Memory B cell (primary cell): ENCODE measurements around the gene ICA1L.

ENCODE experiments used
- ATAC-seq: fragments of 150-1000 bp; cut with Tn5 transposase; 2 replicates; pipeline ENCODE4 v1.10.0; 2021; ENCODE audit warnings: low read depth, mild to moderate bottlenecking, moderate library complexity
- DNase-seq, 2 donors: peaks; one replicate each; pipeline ENCODE4 v3.0.0; 2022; ENCODE audit warnings: low spot score in 2 of 2
- H3K27ac Mint-ChIP-seq: one replicate; pipeline ENCODE4 v1.8.0; 2022; ENCODE audit warnings: mild to moderate bottlenecking, moderate library complexity, mixed read lengths
- H3K27me3 Mint-ChIP-seq: one replicate; pipeline ENCODE4 v1.8.0; 2022; ENCODE audit warnings: mixed read lengths
- H3K36me3 Mint-ChIP-seq: one replicate; pipeline ENCODE4 v1.8.0; 2022; ENCODE audit warnings: mild to moderate bottlenecking, mixed read lengths
- H3K4me1 Mint-ChIP-seq: one replicate; pipeline ENCODE4 v1.8.0; 2022; ENCODE audit warnings: mixed read lengths
- H3K4me3 Mint-ChIP-seq: one replicate; pipeline ENCODE4 v1.8.0; 2022; ENCODE audit warnings: mild to moderate bottlenecking, moderate library complexity, mixed read lengths
- H3K9me3 Mint-ChIP-seq: one replicate; pipeline ENCODE4 v1.8.0; 2022; ENCODE audit warnings: mixed read lengths

The ICA1L gene

GRCh38 chr2:202782940-202783558 lies 88.5 kb downstream of the ICA1L start:
- H3K36me3 Mint-ChIP-seq = peaks cover 35% of the 10 kb centered on the region

GRCh38 chr2:202780514-202781021 lies 91.0 kb downstream of the ICA1L start:
- DNase-seq (no peak), ATAC-seq (no peak)
- Mint-ChIP-seq H3K36me3 (peaks cover 26% of the 10 kb centered on the region), H3K27ac (peak overlapping the region; percentile 79), H3K4me1 (no peaks in the 10 kb centered on the region), H3K27me3 (no peaks in the 10 kb centered on the region), H3K9me3 (no peaks in the 10 kb centered on the region), H3K4me3 (no peak overlapping the region)

More at GRCh38 chr2:202782940-202783558, 88.5 kb downstream of the ICA1L start:
- Mint-ChIP-seq H3K4me3 (no peak overlapping the region), H3K4me1 (no peaks in the 10 kb centered on the region), H3K27ac (peak overlapping the region; percentile 47), H3K27me3 (no peaks in the 10 kb centered on the region), H3K9me3 (no peaks in the 10 kb centered on the region)
- ATAC-seq (no peak), DNase-seq (no peak)

- DNase-seq (no peak), ATAC-seq (peak; percentile 46)
- H3K27me3 Mint-ChIP-seq = no peaks in the 10 kb centered on the region
- no peaks in the 10 kb centered on the region for H3K4me1 Mint-ChIP-seq
- H3K9me3 Mint-ChIP-seq = no peaks in the 10 kb centered on the region
- H3K27ac Mint-ChIP-seq = no peak overlapping the region
- H3K36me3 Mint-ChIP-seq = peaks cover 29% of the 10 kb centered on the region
- no peak overlapping the region for H3K4me3 Mint-ChIP-seq
Measured at GRCh38 chr2:202778217-202778616, 93.3 kb downstream of the ICA1L start.

- Mint-ChIP-seq H3K27me3 (no peaks in the 10 kb centered on the region), H3K9me3 (no peaks in the 10 kb centered on the region), H3K4me1 (no peaks in the 10 kb centered on the region), H3K27ac (no peak overlapping the region), H3K4me3 (no peak overlapping the region), H3K36me3 (peaks cover 23% of the 10 kb centered on the region)
- no peak for DNase-seq
- ATAC-seq = peak; percentile 22
Measured at GRCh38 chr2:202774104-202774503, 97.5 kb downstream of the ICA1L start.

- H3K4me3 Mint-ChIP-seq = no peak overlapping the region
- no peaks in the 10 kb centered on the region for H3K4me1 Mint-ChIP-seq
- no peaks in the 10 kb centered on the region for H3K9me3 Mint-ChIP-seq
- peaks cover 21% of the 10 kb centered on the region for H3K36me3 Mint-ChIP-seq
- ATAC-seq = no peak
- H3K27me3 Mint-ChIP-seq = no peaks in the 10 kb centered on the region
- H3K27ac Mint-ChIP-seq = no peak overlapping the region
- no peak for DNase-seq
Measured at GRCh38 chr2:202773301-202773973, 98.1 kb downstream of the ICA1L start.

- Mint-ChIP-seq H3K4me3 (no peak overlapping the region), H3K27me3 (no peaks in the 10 kb centered on the region), H3K4me1 (peaks cover 3% of the 10 kb centered on the region), H3K27ac (no peak overlapping the region), H3K9me3 (no peaks in the 10 kb centered on the region), H3K36me3 (peaks cover 19% of the 10 kb centered on the region)
- ATAC-seq (no peak), DNase-seq (no peak)
Measured at GRCh38 chr2:202771741-202772460, 99.7 kb downstream of the ICA1L start.

GRCh38 chr2:202771336-202771735 lies 100.2 kb downstream of the ICA1L start:
- H3K4me3 Mint-ChIP-seq = no peak overlapping the region
- ATAC-seq (no peak), DNase-seq (no peak)
- H3K36me3 Mint-ChIP-seq = peaks cover 24% of the 10 kb centered on the region
- H3K9me3 Mint-ChIP-seq = no peaks in the 10 kb centered on the region
- peaks cover 3% of the 10 kb centered on the region for H3K4me1 Mint-ChIP-seq
- H3K27ac Mint-ChIP-seq = no peak overlapping the region
- no peaks in the 10 kb centered on the region for H3K27me3 Mint-ChIP-seq

- Mint-ChIP-seq H3K27ac (peak overlapping the region; percentile 55), H3K36me3 (peaks cover 26% of the 10 kb centered on the region), H3K9me3 (no peaks in the 10 kb centered on the region), H3K4me3 (no peak overlapping the region), H3K4me1 (peaks cover 3% of the 10 kb centered on the region), H3K27me3 (no peaks in the 10 kb centered on the region)
- no peak for ATAC-seq
- no peak for DNase-seq
Measured at GRCh38 chr2:202769201-202769600, 102.4 kb downstream of the ICA1L start.

GRCh38 chr2:202768273-202768672 lies 103.3 kb downstream of the ICA1L start:
- Mint-ChIP-seq H3K9me3 (no peaks in the 10 kb centered on the region), H3K27me3 (no peaks in the 10 kb centered on the region), H3K4me1 (peaks cover 6% of the 10 kb centered on the region), H3K36me3 (peaks cover 29% of the 10 kb centered on the region), H3K4me3 (no peak overlapping the region), H3K27ac (peak overlapping the region; percentile 13)
- ATAC-seq (no peak), DNase-seq (no peak)

GRCh38 chr2:202765436-202765835 lies 106.1 kb downstream of the ICA1L start:
- H3K4me1 Mint-ChIP-seq = peaks cover 6% of the 10 kb centered on the region
- ATAC-seq = no peak
- H3K27ac Mint-ChIP-seq = peak overlapping the region; percentile 19

GRCh38 chr2:202764991-202765390 lies 106.6 kb downstream of the ICA1L start:
- peak overlapping the region; percentile 19 for H3K27ac Mint-ChIP-seq
- H3K4me3 Mint-ChIP-seq = no peak overlapping the region
- no peak for DNase-seq
- H3K4me1 Mint-ChIP-seq = peaks cover 6% of the 10 kb centered on the region
- H3K36me3 Mint-ChIP-seq = peaks cover 42% of the 10 kb centered on the region
- H3K9me3 Mint-ChIP-seq = no peaks in the 10 kb centered on the region
- no peaks in the 10 kb centered on the region for H3K27me3 Mint-ChIP-seq
- ATAC-seq = no peak

More at GRCh38 chr2:202765436-202765835, 106.1 kb downstream of the ICA1L start:
- no peaks in the 10 kb centered on the region for H3K9me3 Mint-ChIP-seq
- no peak for DNase-seq
- H3K27me3 Mint-ChIP-seq = no peaks in the 10 kb centered on the region
- H3K4me3 Mint-ChIP-seq = no peak overlapping the region
- H3K36me3 Mint-ChIP-seq = peaks cover 38% of the 10 kb centered on the region

- DNase-seq (no peak), ATAC-seq (no peak)
- Mint-ChIP-seq H3K27me3 (no peaks in the 10 kb centered on the region), H3K4me1 (peaks cover 6% of the 10 kb centered on the region), H3K9me3 (no peaks in the 10 kb centered on the region), H3K36me3 (peaks cover 42% of the 10 kb centered on the region), H3K4me3 (no peak overlapping the region), H3K27ac (peak overlapping the region; percentile 7)
Measured at GRCh38 chr2:202763916-202764315, 107.7 kb downstream of the ICA1L start.

- Mint-ChIP-seq H3K4me3 (no peak overlapping the region), H3K27me3 (no peaks in the 10 kb centered on the region), H3K4me1 (peaks cover 3% of the 10 kb centered on the region), H3K36me3 (peaks cover 43% of the 10 kb centered on the region), H3K27ac (peak overlapping the region; percentile 81), H3K9me3 (no peaks in the 10 kb centered on the region)
- no peak for DNase-seq
- no peak for ATAC-seq
Measured at GRCh38 chr2:202762556-202762955, 109.0 kb downstream of the ICA1L start.

GRCh38 chr2:202760848-202761247 lies 110.7 kb downstream of the ICA1L start:
- peak overlapping the region; percentile 77 for H3K27ac Mint-ChIP-seq
- H3K4me1 Mint-ChIP-seq = peaks cover 3% of the 10 kb centered on the region
- H3K4me3 Mint-ChIP-seq = no peak overlapping the region
- no peak for DNase-seq
- H3K9me3 Mint-ChIP-seq = no peaks in the 10 kb centered on the region
- no peak for ATAC-seq
- peaks cover 37% of the 10 kb centered on the region for H3K36me3 Mint-ChIP-seq
- no peaks in the 10 kb centered on the region for H3K27me3 Mint-ChIP-seq
